ENCODE measurements around the gene TPSB2.
"Not testable (repeated sequence)": the region's sequence is repeated elsewhere in the genome, so short reads cannot be mapped to it uniquely, and the experiment has no call there.

Gene TPSB2

GRCh38 chr16:1229476-1229875 lies 508 bp downstream of the TPSB2 start:
- not testable (repeated sequence) for DNase-seq (ENCODE audit: low read depth)

GRCh38 chr16:1228227-1228626 lies 1.8 kb downstream of the TPSB2 start:
- not testable (repeated sequence) for DNase-seq (ENCODE audit: low read depth); H3K4me3 ChIP-seq (ENCODE audit: low read length)

More at GRCh38 chr16:1229476-1229875, 508 bp downstream of the TPSB2 start:
- H3K4me3 ChIP-seq (ENCODE audit: low read length) = not testable (repeated sequence)

DNA sequence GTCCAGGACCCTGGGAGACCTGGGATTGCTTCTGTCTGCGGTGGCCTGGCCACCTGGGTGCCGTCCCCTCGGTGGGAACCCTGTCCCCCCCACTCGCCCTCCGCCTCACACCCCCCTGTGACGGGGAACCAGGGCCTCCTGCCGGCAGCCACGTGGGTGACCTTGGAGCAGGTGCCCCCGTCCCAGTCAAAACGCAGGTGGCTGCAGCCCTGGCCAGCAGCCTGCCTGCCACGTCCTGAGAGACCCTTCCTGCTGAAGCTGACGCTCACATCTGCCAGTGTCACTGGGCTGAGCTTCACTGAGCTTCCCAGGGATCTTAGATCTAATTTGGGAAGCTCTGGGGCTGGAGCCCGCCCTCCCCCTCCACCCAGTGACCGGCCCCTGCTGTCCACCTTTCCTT lies 3.3 kb downstream of the TPSB2 start:
- H3K4me3 ChIP-seq (ENCODE audit: low read length); DNase-seq (ENCODE audit: low read depth): not testable (repeated sequence)

GRCh38 chr16:1225728-1226311 lies 4.2 kb downstream of the TPSB2 start:
- H3K4me3 ChIP-seq (ENCODE audit: low read length); DNase-seq (ENCODE audit: low read depth): not testable (repeated sequence)

GRCh38 chr16:1225051-1225451 lies 4.9 kb downstream of the TPSB2 start, which contains the start of gene TPSG1:
TPSG1 (minus strand) TSS chr16:1225268; CDS start chr16:1225252, 16 bp downstream.
- DNase-seq (ENCODE audit: low read depth) = no peak
- H3K4me3 ChIP-seq (ENCODE audit: low read length) = no peak within 1 kb of the TSS
- TF ChIP-seq, protein P1, sequence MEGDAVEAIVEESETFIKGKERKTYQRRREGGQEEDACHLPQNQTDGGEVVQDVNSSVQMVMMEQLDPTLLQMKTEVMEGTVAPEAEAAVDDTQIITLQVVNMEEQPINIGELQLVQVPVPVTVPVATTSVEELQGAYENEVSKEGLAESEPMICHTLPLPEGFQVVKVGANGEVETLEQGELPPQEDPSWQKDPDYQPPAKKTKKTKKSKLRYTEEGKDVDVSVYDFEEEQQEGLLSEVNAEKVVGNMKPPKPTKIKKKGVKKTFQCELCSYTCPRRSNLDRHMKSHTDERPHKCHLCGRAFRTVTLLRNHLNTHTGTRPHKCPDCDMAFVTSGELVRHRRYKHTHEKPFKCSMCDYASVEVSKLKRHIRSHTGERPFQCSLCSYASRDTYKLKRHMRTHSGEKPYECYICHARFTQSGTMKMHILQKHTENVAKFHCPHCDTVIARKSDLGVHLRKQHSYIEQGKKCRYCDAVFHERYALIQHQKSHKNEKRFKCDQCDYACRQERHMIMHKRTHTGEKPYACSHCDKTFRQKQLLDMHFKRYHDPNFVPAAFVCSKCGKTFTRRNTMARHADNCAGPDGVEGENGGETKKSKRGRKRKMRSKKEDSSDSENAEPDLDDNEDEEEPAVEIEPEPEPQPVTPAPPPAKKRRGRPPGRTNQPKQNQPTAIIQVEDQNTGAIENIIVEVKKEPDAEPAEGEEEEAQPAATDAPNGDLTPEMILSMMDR (conservative IDR thresholded peaks at IDR 0.05; ENCODE audit: low read length) = no peak

DNA sequence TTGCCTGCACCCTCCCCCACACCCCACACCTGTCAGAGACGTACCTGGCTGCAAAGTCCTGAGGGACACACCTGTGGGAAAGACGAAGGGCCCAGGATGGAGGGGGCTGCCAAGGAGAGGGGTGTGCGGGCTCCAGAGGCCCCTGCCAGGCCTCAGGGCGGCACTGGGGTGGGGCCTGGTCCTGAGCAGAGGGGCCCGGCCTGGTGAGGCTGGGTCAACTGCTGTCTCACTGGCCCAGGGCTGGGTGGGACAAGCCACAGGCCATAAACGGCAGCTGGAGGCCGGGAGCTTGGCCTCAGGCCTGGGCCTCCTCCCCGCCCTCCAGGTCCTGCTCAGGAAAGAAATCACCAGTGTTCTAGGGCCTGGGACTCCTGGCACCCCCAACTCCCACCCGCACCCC lies 5.4 kb downstream of the TPSB2 start:
- H3K4me3 ChIP-seq (ENCODE audit: low read length) = no peak overlapping the region
- TF ChIP-seq, protein P1 (conservative IDR thresholded peaks at IDR 0.05; ENCODE audit: low read length) = no peak
- no peak for DNase-seq (ENCODE audit: low read depth)

DNA sequence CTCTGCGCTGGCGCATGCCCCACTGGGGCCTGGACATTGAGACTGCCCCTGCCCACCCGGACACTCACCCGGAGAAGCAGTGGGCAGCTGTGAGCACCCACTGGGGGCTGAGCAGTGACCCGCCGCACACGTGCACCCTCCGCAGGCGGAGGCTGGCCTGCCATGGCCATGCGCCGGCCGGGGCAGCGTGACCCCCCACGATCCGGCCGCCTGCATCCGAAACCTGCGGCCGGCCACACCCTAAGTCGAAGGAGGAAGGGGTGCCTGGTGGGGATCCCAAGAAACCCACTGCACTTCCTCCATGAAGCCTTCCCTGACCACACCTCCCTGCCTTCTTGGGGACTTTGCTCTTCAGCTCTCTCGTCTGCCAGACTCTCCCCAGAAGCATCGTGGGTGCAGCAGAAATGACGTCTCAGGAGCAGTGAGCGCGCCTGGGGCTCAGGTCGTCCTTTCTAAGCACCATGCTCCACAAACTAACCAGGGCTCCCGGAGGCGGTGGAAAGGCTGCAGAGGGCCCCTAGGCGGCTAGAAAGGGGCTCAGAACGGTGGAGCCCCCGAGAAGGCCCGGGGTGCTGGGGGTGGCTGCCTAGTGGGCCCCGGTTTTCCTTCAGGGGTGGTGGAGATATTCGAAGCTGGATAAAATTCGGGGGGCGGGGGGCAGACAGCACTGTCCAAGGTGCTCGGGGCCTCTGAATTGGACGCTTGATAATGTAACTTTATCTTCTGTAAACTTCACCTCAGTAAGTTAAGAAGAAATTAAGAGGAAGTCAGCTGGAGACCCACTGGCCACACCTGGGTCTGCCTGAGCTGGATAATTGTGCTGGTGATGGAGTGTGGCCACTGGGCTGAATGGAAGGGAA lies 6.4 kb downstream of the TPSB2 start:
- DNase-seq (ENCODE audit: low read depth) = no peak
- TF ChIP-seq, protein P1 (conservative IDR thresholded peaks at IDR 0.05; ENCODE audit: low read length) = no peak

GRCh38 chr16:1222553-1223354 lies 7.2 kb downstream of the TPSB2 start:
- TF ChIP-seq, protein P1 (conservative IDR thresholded peaks at IDR 0.05; ENCODE audit: low read length) = no peak
- no peak overlapping the region for H3K4me3 ChIP-seq (ENCODE audit: low read length)
- no peak for DNase-seq (ENCODE audit: low read depth)

More for the DNA sequence above, 6.4 kb downstream of the TPSB2 start:
- no peak overlapping the region for H3K4me3 ChIP-seq (ENCODE audit: low read length)
